ENCODE data around the gene SLC4A9. TPM values are rescaled to one million over a fixed set of nuclear protein-coding genes. Genes with fewer than 3 reads are reported as not detected.

The SLC4A9 gene
- total RNA-seq, 3 donors from 2014 or later = not detected

GRCh38 chr5:140345919-140346347, 14.1 kb upstream of the SLC4A9 start:
- H3K4me3 Mint-ChIP-seq = peak overlapping the region; percentile 73
- no peaks in the 10 kb centered on the region for H3K9me3 Mint-ChIP-seq
- peaks cover 37% of the 10 kb centered on the region for H3K4me1 Mint-ChIP-seq (ENCODE audit: low read depth)
- ATAC-seq (no peak), DNase-seq (no peak)
- H3K36me3 Mint-ChIP-seq (ENCODE audit: insufficient read depth) = peaks cover 2% of the 10 kb centered on the region
- H3K27me3 Mint-ChIP-seq (ENCODE audit: low read depth) = peaks cover 2% of the 10 kb centered on the region

- peak within 1 kb of the TSS; percentile 73 for H3K4me3 Mint-ChIP-seq
- no peaks in the 10 kb centered on the region for H3K9me3 Mint-ChIP-seq
- DNase-seq = peak; percentile 35
- ATAC-seq = peak; percentile 72 to 76
- H3K4me1 Mint-ChIP-seq (ENCODE audit: low read depth) = peaks cover 40% of the 10 kb centered on the region
- peaks cover 4% of the 10 kb centered on the region for H3K27me3 Mint-ChIP-seq (ENCODE audit: low read depth)
- H3K36me3 Mint-ChIP-seq (ENCODE audit: insufficient read depth) = peaks cover 2% of the 10 kb centered on the region
Observed at GRCh38 chr5:140346348-140347221, 13.4 kb upstream of the SLC4A9 start, which contains the start of gene HBEGF. TSS of gene HBEGF (minus strand) at chr5:140346603. CDS start at chr5:140346328, 275 bp downstream.

DNA sequence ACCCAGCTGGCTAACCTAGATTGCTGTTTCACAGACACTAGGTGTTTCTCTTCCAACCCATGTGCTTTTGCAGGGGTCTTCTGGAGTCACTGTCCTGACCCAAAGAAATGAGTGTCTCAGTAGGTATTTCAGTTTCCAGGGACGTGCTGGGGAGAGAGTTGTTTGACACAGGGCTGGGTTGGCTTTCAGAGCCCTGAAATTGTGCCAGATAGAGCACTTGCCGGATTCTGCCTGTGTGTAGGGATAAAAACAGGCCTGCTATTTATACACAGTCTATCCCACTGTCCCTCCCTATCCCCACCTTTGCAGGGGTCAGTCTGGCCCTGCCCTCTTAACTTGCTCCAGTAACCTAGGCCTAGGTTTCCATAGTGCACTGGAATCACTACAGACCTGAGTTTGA, 12.6 kb upstream of the SLC4A9 start:
- peaks cover 6% of the 10 kb centered on the region for H3K27me3 Mint-ChIP-seq (ENCODE audit: low read depth)
- ATAC-seq (no peak), DNase-seq (no peak)
- H3K4me1 Mint-ChIP-seq (ENCODE audit: low read depth) = peaks cover 36% of the 10 kb centered on the region
- no peaks in the 10 kb centered on the region for H3K9me3 Mint-ChIP-seq
- H3K36me3 Mint-ChIP-seq (ENCODE audit: insufficient read depth) = no peaks in the 10 kb centered on the region
- H3K4me3 Mint-ChIP-seq = peak overlapping the region; percentile 71

GRCh38 chr5:140348104-140348503, 11.9 kb upstream of the SLC4A9 start:
- Mint-ChIP-seq H3K4me3 (peak overlapping the region; percentile 5), H3K36me3 (ENCODE audit: insufficient read depth) (no peaks in the 10 kb centered on the region), H3K4me1 (ENCODE audit: low read depth) (peaks cover 28% of the 10 kb centered on the region), H3K9me3 (no peaks in the 10 kb centered on the region), H3K27me3 (ENCODE audit: low read depth) (peaks cover 6% of the 10 kb centered on the region)
- DNase-seq = no peak
- ATAC-seq = no peak

DNA sequence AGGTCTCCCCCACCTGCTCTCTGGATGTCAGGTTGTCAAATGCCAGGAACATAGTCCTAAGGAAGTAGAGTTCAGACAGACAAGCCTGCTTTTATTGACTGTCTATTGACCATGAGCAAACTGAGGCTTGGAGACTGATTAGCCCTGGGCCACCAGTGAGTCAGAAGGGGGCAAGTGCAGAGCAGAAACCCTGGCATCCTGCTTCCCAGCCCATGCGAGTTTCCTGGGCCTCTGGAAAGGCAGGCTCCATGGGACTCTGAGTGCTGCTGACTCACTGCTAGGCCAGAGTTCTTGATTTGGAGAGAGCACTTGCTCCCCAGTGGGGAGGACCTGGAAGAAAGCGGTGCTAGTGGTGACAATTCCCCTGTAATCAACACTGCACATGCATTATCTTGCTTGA, 10.8 kb upstream of the SLC4A9 start:
- no peak for DNase-seq
- Mint-ChIP-seq H3K36me3 (ENCODE audit: insufficient read depth) (no peaks in the 10 kb centered on the region), H3K9me3 (no peaks in the 10 kb centered on the region), H3K27me3 (ENCODE audit: low read depth) (peaks cover 6% of the 10 kb centered on the region), H3K4me3 (no peak overlapping the region), H3K4me1 (ENCODE audit: low read depth) (peaks cover 19% of the 10 kb centered on the region)
- ATAC-seq = no peak

DNA sequence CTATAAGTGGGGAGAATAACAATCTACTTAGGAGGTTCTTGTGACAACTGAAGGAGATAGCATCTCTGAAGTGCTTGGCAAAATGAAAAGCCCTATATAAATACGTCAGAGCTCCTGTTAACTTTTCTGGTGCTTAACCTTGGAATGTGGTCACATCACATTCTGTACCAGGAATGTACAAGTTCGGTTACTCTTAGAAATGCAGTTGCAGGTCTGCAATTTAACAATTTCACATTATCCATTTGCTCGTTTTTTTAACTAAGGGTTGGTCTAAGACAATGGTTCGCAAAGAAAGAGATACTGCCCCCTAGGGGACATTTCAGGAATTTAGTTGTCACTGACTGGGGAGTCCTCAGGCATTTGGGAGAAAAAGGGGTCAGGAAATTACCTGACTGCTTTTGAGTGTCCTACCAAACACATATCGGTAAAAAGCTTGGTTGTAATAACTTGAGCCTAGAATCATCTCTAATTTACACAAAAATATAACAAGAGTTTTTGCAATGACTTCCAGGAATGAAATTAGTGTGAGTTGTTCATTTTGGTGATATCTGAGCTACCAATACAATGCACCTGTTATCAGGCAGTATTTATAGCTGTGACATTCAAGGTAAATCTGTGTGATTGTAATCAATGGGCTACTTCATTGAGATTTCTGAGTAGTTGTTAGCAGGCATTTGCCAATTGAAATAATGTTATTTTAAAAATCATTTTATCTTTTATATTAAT, 8.2 kb upstream of the SLC4A9 start:
- ATAC-seq (peak; percentile 83 to 91), DNase-seq (peak; percentile 50)
- Mint-ChIP-seq H3K4me1 (ENCODE audit: low read depth) (peaks cover 8% of the 10 kb centered on the region), H3K4me3 (no peak overlapping the region), H3K9me3 (no peaks in the 10 kb centered on the region), H3K36me3 (ENCODE audit: insufficient read depth) (no peaks in the 10 kb centered on the region), H3K27me3 (ENCODE audit: low read depth) (peaks cover 4% of the 10 kb centered on the region)

DNA sequence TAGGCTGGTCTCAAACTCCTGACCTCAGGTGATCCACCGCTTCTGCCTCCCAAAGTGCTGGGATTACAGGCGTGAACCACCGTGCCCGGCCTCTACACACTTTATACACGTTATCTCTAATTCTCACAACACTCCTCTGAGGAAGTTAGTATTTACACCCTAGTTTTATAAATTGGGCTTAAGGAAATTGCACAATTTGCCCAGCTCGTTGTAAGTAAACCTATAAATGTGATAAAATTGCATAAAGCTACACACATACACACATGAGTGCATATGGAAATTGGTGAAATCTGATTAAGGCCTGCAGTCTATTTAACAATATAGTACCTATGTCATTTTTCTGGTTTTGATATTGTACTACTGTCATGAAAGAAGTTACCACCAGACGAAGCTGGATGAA, 4.4 kb upstream of the SLC4A9 start:
- Mint-ChIP-seq H3K27me3 (ENCODE audit: low read depth) (peaks cover 10% of the 10 kb centered on the region), H3K4me3 (no peak overlapping the region)
- ATAC-seq = no peak

GRCh38 chr5:140356853-140357725, 2.9 kb upstream of the SLC4A9 start:
- ATAC-seq = no peak

More for the DNA sequence above, 4.4 kb upstream of the SLC4A9 start:
- DNase-seq = no peak
- Mint-ChIP-seq H3K4me1 (ENCODE audit: low read depth) (peaks cover 13% of the 10 kb centered on the region), H3K9me3 (no peaks in the 10 kb centered on the region), H3K36me3 (ENCODE audit: insufficient read depth) (no peaks in the 10 kb centered on the region)

DNA sequence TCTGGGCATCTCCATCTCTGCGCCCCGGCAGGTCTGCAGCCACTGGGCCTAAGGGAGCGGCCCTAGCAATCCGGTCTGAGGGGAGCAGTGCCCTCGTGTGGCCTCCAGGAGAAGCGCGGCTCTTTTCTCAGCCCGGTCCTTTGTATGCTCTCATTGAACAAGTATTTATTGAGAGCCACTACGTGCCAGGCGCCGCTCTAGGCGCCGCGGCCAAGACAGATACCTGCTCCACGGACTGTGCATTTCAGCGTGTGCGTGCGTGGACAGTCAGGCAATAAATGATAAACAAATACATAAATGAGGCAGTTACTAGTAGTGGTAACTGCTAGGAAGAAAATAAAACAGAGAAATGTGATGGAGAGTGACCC, 2.3 kb upstream of the SLC4A9 start:
- ATAC-seq = peak; percentile 98
- peak overlapping the region; percentile 58 for H3K4me3 Mint-ChIP-seq
- peak; percentile 62 for DNase-seq
- H3K27me3 Mint-ChIP-seq (ENCODE audit: low read depth) = peaks cover 6% of the 10 kb centered on the region
- no peaks in the 10 kb centered on the region for H3K36me3 Mint-ChIP-seq (ENCODE audit: insufficient read depth)
- peaks cover 9% of the 10 kb centered on the region for H3K4me1 Mint-ChIP-seq (ENCODE audit: low read depth)
- no peaks in the 10 kb centered on the region for H3K9me3 Mint-ChIP-seq

More at GRCh38 chr5:140356853-140357725, 2.9 kb upstream of the SLC4A9 start:
- DNase-seq = no peak
- H3K36me3 Mint-ChIP-seq (ENCODE audit: insufficient read depth) = no peaks in the 10 kb centered on the region
- H3K9me3 Mint-ChIP-seq = no peaks in the 10 kb centered on the region
- H3K27me3 Mint-ChIP-seq (ENCODE audit: low read depth) = peaks cover 6% of the 10 kb centered on the region
- H3K4me1 Mint-ChIP-seq (ENCODE audit: low read depth) = peaks cover 9% of the 10 kb centered on the region
- peak overlapping the region; percentile 58 for H3K4me3 Mint-ChIP-seq

- no peak for DNase-seq
- no peak overlapping the region for H3K4me3 Mint-ChIP-seq
- peaks cover 13% of the 10 kb centered on the region for H3K4me1 Mint-ChIP-seq (ENCODE audit: low read depth)
- H3K27me3 Mint-ChIP-seq (ENCODE audit: low read depth) = peaks cover 6% of the 10 kb centered on the region
- no peak for ATAC-seq
- H3K36me3 Mint-ChIP-seq (ENCODE audit: insufficient read depth) = no peaks in the 10 kb centered on the region
- no peaks in the 10 kb centered on the region for H3K9me3 Mint-ChIP-seq
Observed at GRCh38 chr5:140358738-140359310, 1.2 kb upstream of the SLC4A9 start.

DNA sequence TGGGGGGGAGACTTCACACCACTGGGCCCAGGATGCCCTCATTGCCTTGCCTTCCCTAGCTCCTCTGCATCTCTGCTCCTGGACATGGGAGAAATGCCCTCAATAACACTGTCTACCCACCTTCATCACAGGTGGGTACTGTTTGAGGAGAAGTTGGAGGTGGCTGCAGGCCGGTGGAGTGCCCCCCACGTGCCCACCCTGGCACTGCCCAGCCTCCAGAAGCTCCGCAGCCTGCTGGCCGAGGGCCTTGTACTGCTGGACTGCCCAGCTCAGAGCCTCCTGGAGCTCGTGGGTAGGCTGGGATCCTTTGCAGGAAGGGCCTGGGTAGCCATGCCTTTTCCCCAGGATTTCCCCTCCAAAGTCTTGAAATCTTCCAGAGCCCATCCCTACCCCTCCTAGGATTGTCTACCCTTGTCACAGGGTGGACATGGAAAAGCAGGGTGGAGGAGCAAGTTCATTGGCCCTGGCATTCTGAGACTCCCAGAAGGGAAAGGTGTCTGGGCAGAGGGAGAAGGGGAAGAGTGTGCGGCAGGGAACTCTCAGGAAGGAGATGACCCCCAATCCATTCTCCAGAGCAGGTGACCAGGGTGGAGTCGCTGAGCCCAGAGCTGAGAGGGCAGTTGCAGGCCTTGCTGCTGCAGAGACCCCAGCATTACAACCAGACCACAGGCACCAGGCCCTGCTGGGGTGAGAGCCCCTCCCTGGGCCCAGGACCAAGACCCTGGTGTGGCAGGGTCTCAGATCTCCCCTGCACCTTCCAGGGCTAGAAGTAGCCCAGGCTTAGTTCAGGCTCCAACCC, 886 bp downstream of the SLC4A9 start:
- Mint-ChIP-seq H3K36me3 (ENCODE audit: insufficient read depth) (no peaks in the 10 kb centered on the region), H3K9me3 (no peaks in the 10 kb centered on the region), H3K4me1 (ENCODE audit: low read depth) (peaks cover 13% of the 10 kb centered on the region), H3K27me3 (ENCODE audit: low read depth) (peaks cover 6% of the 10 kb centered on the region), H3K4me3 (no peak overlapping the region)
- ATAC-seq (no peak), DNase-seq (no peak)

DNA sequence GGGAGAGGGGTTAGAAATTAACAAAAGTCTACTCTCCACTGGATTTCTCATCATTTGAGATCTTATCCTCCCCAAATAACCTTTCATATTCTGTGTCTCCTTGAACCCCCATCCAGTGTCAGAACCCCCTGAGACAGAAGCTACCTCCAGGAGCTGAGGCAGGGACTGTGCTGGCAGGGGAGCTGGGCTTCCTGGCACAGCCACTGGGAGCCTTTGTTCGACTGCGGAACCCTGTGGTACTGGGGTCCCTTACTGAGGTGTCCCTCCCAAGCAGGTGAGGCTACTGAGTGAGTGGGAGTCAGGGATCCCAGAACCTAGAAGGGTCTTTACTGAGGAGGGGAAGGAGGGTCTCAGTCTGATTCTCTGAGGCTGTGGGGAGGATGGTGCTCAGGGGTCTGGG, 1.9 kb downstream of the SLC4A9 start:
- Mint-ChIP-seq H3K36me3 (ENCODE audit: insufficient read depth) (no peaks in the 10 kb centered on the region), H3K4me3 (no peak overlapping the region), H3K9me3 (no peaks in the 10 kb centered on the region), H3K27me3 (ENCODE audit: low read depth) (peaks cover 6% of the 10 kb centered on the region), H3K4me1 (ENCODE audit: low read depth) (peaks cover 13% of the 10 kb centered on the region)
- DNase-seq = no peak
- no peak for ATAC-seq

- Mint-ChIP-seq H3K4me1 (ENCODE audit: low read depth) (peaks cover 11% of the 10 kb centered on the region), H3K4me3 (no peak overlapping the region), H3K9me3 (no peaks in the 10 kb centered on the region), H3K27me3 (ENCODE audit: low read depth) (peaks cover 6% of the 10 kb centered on the region), H3K36me3 (ENCODE audit: insufficient read depth) (no peaks in the 10 kb centered on the region)
- ATAC-seq (no peak), DNase-seq (no peak)
Observed at GRCh38 chr5:140362311-140362710, 2.3 kb downstream of the SLC4A9 start.

All from activated T-cell treated with anti-CD3 and anti-CD28 coated beads, Interleukin-2, amount 50 U/mL, for 4 hours (primary cell).